Measurements from ENCODE around the gene SUCLG1.
"Not testable (repeated sequence)": the region's sequence is repeated elsewhere in the genome, so short reads cannot be mapped to it uniquely, and the experiment has no call there.

The SUCLG1 gene

GRCh38 chr2:84459018-84459943 lies at the start of gene SUCLG1:
TSS of gene SUCLG1 (minus strand) at chr2:84459280. CDS start at chr2:84459269, 11 bp downstream.
- peak; percentile 47 to 51 for DNase-seq (ENCODE audit: low read depth in 2 of 2)

- no peak for DNase-seq (ENCODE audit: low read depth in 2 of 2)
Measured at GRCh38 chr2:84498150-84498799, 39.2 kb upstream of the SUCLG1 start.

GRCh38 chr2:84497285-84497684 lies 38.2 kb upstream of the SUCLG1 start:
- DNase-seq (ENCODE audit: low read depth in 2 of 2), result no peak

- DNase-seq (ENCODE audit: low read depth in 2 of 2), result no peak
Measured at GRCh38 chr2:84496386-84496785, 37.3 kb upstream of the SUCLG1 start.

- peak; percentile 20 to 39 for DNase-seq (ENCODE audit: low read depth in 2 of 2)
Measured at GRCh38 chr2:84495539-84496146, 36.6 kb upstream of the SUCLG1 start.

- DNase-seq (ENCODE audit: low read depth in 2 of 2), result no peak
Measured at GRCh38 chr2:84494070-84494469, 35.0 kb upstream of the SUCLG1 start.

GRCh38 chr2:84493514-84493913 lies 34.4 kb upstream of the SUCLG1 start:
- peak; percentile 75 to 78 for DNase-seq (ENCODE audit: low read depth in 2 of 2)

GRCh38 chr2:84492571-84492970 lies 33.5 kb upstream of the SUCLG1 start:
- DNase-seq (ENCODE audit: low read depth in 2 of 2), result no peak

GRCh38 chr2:84491741-84492140 lies 32.7 kb upstream of the SUCLG1 start:
- DNase-seq (ENCODE audit: low read depth in 2 of 2), result no peak

GRCh38 chr2:84491256-84491655 lies 32.2 kb upstream of the SUCLG1 start:
- no peak for DNase-seq (ENCODE audit: low read depth in 2 of 2)

GRCh38 chr2:84487298-84487996 lies 28.4 kb upstream of the SUCLG1 start:
- DNase-seq (ENCODE audit: low read depth in 2 of 2), result no peak

GRCh38 chr2:84486441-84487115 lies 27.5 kb upstream of the SUCLG1 start:
- DNase-seq (ENCODE audit: low read depth in 2 of 2), result no peak

GRCh38 chr2:84483320-84483719 lies 24.2 kb upstream of the SUCLG1 start:
- no peak for DNase-seq (ENCODE audit: low read depth in 2 of 2)

- DNase-seq (ENCODE audit: low read depth in 2 of 2), result no peak
Measured at GRCh38 chr2:84482603-84483002, 23.5 kb upstream of the SUCLG1 start.

GRCh38 chr2:84481702-84482101 lies 22.6 kb upstream of the SUCLG1 start:
- no peak for DNase-seq (ENCODE audit: low read depth in 2 of 2)

- no peak for DNase-seq (ENCODE audit: low read depth in 2 of 2)
Measured at GRCh38 chr2:84478867-84479266, 19.8 kb upstream of the SUCLG1 start.

GRCh38 chr2:84477886-84478285 lies 18.8 kb upstream of the SUCLG1 start:
- DNase-seq (ENCODE audit: low read depth in 2 of 2), result no peak

GRCh38 chr2:84474176-84474575 lies 15.1 kb upstream of the SUCLG1 start:
- DNase-seq (ENCODE audit: low read depth in 2 of 2), result no peak

GRCh38 chr2:84472856-84473565 lies 13.9 kb upstream of the SUCLG1 start:
- no peak for DNase-seq (ENCODE audit: low read depth in 2 of 2)

- DNase-seq (ENCODE audit: low read depth in 2 of 2), result not testable (repeated sequence)
Measured at GRCh38 chr2:84472423-84472822, 13.3 kb upstream of the SUCLG1 start.

GRCh38 chr2:84467389-84467788 lies 8.3 kb upstream of the SUCLG1 start:
- no peak for DNase-seq (ENCODE audit: low read depth in 2 of 2)

Data from fibroblast of skin of left biceps (primary cell).